Esophagus muscularis mucosa (tissue), 3 donors: Measurements from ENCODE around the gene DGCR8.

ENCODE experiments used
- CTCF ChIP-seq, 3 experiments: fragments of 200-600 bp in 2 of 3; fragments of 450-650 bp in 1 of 3; sonication (generic) in 2 of 3; IDR thresholded peaks; one replicate each; pipeline ENCODE4 v1.5.1; 2017 to 2019; ENCODE audit warnings: antibody characterized with exemption in 3 of 3, mild to moderate bottlenecking in 2 of 3, moderate library complexity in 1 of 3
- POLR2AphosphoS5 ChIP-seq, 2 donors: sonication (generic); formaldehyde crosslinking; IDR thresholded peaks; one replicate each; pipeline ENCODE4 v1.6.1; 2017; ENCODE audit warnings: antibody characterized with exemption in 2 of 2

DNA sequence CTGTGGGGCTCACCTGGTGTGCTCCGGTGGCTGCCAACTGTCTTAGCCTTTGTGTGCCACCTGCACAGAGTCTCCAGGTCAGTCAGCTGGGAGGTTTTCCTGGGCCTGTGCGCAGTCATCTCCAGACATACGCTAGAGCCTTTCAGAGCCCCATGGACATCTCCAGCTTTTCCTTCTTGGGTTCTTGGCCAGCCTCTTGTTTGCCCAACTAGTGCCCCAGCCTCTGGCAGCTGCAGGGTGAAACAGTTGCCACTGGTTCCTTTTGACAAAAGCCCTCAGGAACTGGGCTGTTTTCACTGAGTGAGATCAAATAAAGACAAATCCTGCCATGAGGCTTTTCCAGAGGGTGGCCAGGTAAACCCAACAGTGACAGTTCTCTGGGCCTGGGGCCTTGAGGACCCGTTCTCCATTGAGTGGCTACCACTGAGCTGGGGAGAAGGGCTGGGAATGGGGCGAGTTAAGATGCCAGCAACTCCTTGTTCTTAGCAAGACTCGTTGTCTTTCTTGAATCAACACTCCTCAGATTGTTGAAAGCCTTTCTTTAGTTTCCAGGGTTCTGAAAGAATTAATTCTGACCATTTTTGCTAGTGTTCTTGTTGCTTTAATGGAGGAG lies 19.2 kb downstream of the DGCR8 start:
- no peak for TF ChIP-seq POLR2AphosphoS5 (IDR thresholded peaks at IDR 0.05)
- TF ChIP-seq CTCF (IDR thresholded peaks at IDR 0.05) = no peak
